SU-DHL-6 (cell line): ENCODE data around the gene OR4E1.

Experiments
- EZH2phosphoT487 ChIP-seq: fragments of 200-600 bp; sonication (generic), shearing (Covaris generic); conservative IDR thresholded peaks from 2 replicates; pipeline ENCODE4 v1.6.1; 2018; ENCODE audit warnings: mild to moderate bottlenecking, antibody characterized with exemption, low read length, moderate library complexity, mixed read lengths
- TF ChIP-seq, protein P1 (sequence below): fragments of 200-600 bp; sonication (generic); IDR thresholded peaks from one replicate; pipeline ENCODE4 v1.5.1; 2017; ENCODE audit warnings: antibody characterized with exemption, mild to moderate bottlenecking, low read length, moderate library complexity; ENCODE audit not compliant: insufficient read depth, poor library complexity, severe bottlenecking

DNA sequence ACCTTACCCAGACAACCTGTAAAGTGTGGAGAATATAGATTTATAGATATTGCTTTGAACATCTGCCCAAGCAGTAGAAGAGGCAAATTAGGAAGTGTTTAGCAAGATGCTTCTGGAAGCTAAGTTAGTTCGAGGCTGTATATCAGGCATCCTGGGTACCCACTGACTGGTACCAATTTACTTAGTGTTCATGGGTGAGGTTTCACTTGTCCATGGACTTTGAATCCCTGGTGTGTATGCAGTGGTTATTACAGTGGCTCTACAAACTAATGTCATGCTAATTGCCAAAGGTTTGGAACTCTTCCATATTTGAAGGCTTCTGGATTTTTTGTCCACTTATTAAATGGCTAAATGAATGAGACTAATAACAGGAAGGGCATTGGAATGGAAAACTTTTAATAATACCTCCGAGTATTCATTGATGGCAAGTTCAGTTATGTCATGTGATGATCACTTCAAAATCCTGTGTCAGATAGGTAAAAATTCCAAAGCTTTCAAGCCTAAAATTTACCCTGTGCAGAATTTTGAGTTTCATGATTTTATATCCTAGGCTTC, 20.2 kb downstream of the OR4E1 start, which contains the start of gene OR4E2:
- TF ChIP-seq, protein P1, sequence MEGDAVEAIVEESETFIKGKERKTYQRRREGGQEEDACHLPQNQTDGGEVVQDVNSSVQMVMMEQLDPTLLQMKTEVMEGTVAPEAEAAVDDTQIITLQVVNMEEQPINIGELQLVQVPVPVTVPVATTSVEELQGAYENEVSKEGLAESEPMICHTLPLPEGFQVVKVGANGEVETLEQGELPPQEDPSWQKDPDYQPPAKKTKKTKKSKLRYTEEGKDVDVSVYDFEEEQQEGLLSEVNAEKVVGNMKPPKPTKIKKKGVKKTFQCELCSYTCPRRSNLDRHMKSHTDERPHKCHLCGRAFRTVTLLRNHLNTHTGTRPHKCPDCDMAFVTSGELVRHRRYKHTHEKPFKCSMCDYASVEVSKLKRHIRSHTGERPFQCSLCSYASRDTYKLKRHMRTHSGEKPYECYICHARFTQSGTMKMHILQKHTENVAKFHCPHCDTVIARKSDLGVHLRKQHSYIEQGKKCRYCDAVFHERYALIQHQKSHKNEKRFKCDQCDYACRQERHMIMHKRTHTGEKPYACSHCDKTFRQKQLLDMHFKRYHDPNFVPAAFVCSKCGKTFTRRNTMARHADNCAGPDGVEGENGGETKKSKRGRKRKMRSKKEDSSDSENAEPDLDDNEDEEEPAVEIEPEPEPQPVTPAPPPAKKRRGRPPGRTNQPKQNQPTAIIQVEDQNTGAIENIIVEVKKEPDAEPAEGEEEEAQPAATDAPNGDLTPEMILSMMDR: no peak
- TF ChIP-seq EZH2phosphoT487: no peak
